Ramos (cell line): ENCODE data around the gene CCL3.

Source experiments
- in situ Hi-C: fragments of 300-500 bp; cut with MboI; formaldehyde crosslinking; loops from one replicate; pipeline ENCODE4 v1.14.3; 2022; ENCODE audit warnings: low sequenced_read_pairs; ENCODE audit not compliant: unreplicated experiment

CCL3 gene

GRCh38 chr17:36055921-36056520 is 33.9 kb downstream of the CCL3 start:
- in situ Hi-C loops: no loop called here

GRCh38 chr17:36055171-36055570 is 34.8 kb downstream of the CCL3 start:
- in situ Hi-C loops: no loop called here

GRCh38 chr17:36049643-36050042 is 40.3 kb downstream of the CCL3 start:
- in situ Hi-C loops: no loop called here

- in situ Hi-C loops: no loop called here
Measured at GRCh38 chr17:36048066-36048465, 41.9 kb downstream of the CCL3 start.
